IMR-90 (cell line): ENCODE results near the gene CHMP1A. TPM values are rescaled to one million over a fixed set of nuclear protein-coding genes. Genes with fewer than 3 reads are reported as not detected.

Experiments used
- ATAC-seq: fragments of 200-7000 bp; cut with Tn5 transposase; 2 replicates; pipeline ENCODE4 v1.9.1; 2020; ENCODE audit warnings: low read depth, mild to moderate bottlenecking, moderate library complexity
- BruUV-seq: library from RNA; stranded (reverse); fragments of 400-500 nt; replicated peaks from 2 replicates; lab custom pipeline; 2021; lab: Mats Ljungman, UMichigan
- CTCF ChIA-PET: fragments of 300-600 bp; formaldehyde crosslinking; extraction: SDS; loops from one replicate; lab custom pipeline; 2021; ENCODE audit warnings: antibody characterized with exemption; lab: Yijun Ruan, JAX
- POLR2A ChIA-PET: fragments of 300-600 bp; sonication (Branson Sonifier 250); formaldehyde crosslinking; loops from one replicate; lab custom pipeline; 2022; ENCODE audit warnings: antibody characterized with exemption; ENCODE audit not compliant: unreplicated experiment; lab: Charles Lee
- DNase-seq: peaks from one replicate; pipeline ENCODE4 v3.0.0; 2013
- H2AFZ ChIP-seq: replicated peaks from 2 replicates; pipeline ENCODE3; 2013; ENCODE audit warnings: low read length, mild to moderate bottlenecking; ENCODE audit not compliant: poor library complexity
- H2AK5ac ChIP-seq: 2 replicates; pipeline ENCODE4 v1.6.1; 2013; ENCODE audit warnings: low read depth, low read length, inconsistent platforms
- H2AK9ac ChIP-seq: replicated peaks from 2 replicates; pipeline ENCODE3; 2013; ENCODE audit warnings: mild to moderate bottlenecking, low read depth, low read length, moderate library complexity; ENCODE audit not compliant: poor library complexity
- H2BK120ac ChIP-seq: 2 replicates; pipeline ENCODE4 v1.6.1; 2013; ENCODE audit warnings: low read depth, low read length, inconsistent platforms
- H2BK15ac ChIP-seq: 3 replicates; pipeline ENCODE4 v1.6.1; 2013; ENCODE audit warnings: low read depth, low read length, inconsistent platforms
- H2BK20ac ChIP-seq: 2 replicates; pipeline ENCODE4 v1.6.1; 2013; ENCODE audit warnings: low read depth, mild to moderate bottlenecking, inconsistent platforms, low read length, moderate library complexity
- H2BK5ac ChIP-seq: 2 replicates; pipeline ENCODE4 v1.6.1; 2013; ENCODE audit warnings: mild to moderate bottlenecking, low read depth, low read length, inconsistent platforms; ENCODE audit not compliant: poor library complexity, severe bottlenecking
- H3K14ac ChIP-seq: replicated peaks from 2 replicates; pipeline ENCODE4 v1.6.1; 2013; ENCODE audit warnings: low read depth, low read length, inconsistent platforms
- H3K18ac ChIP-seq: 2 replicates; pipeline ENCODE4 v1.6.1; 2013; ENCODE audit warnings: low read depth, low read length, control low read depth
- H3K23ac ChIP-seq: 2 replicates; pipeline ENCODE4 v1.6.1; 2013; ENCODE audit warnings: low read depth, low read length, inconsistent platforms
- H3K27ac ChIP-seq: 2 replicates; pipeline ENCODE4 v1.5.1; 2013; ENCODE audit warnings: mild to moderate bottlenecking, control low read depth, low read length; ENCODE audit not compliant: insufficient read depth
- H3K27me3 ChIP-seq: 2 replicates; pipeline ENCODE4 v1.6.1; 2013; ENCODE audit warnings: low read length; ENCODE audit not compliant: control insufficient read depth, insufficient read depth
- H3K36me3 ChIP-seq: 2 replicates; pipeline ENCODE4 v1.6.1; 2013; ENCODE audit warnings: low read length, mixed read lengths; ENCODE audit not compliant: control insufficient read depth, insufficient read depth
- H3K4ac ChIP-seq: 2 replicates; pipeline ENCODE4 v1.6.1; 2013; ENCODE audit warnings: low read depth, low read length, inconsistent platforms
- H3K4me1 ChIP-seq: 2 replicates; pipeline ENCODE4 v1.6.1; 2013; ENCODE audit warnings: low read length, mixed read lengths; ENCODE audit not compliant: control insufficient read depth, insufficient read depth
- H3K4me2 ChIP-seq: 2 replicates; pipeline ENCODE4 v1.6.1; 2013; ENCODE audit warnings: low read depth, mild to moderate bottlenecking, control low read depth, low read length, moderate library complexity
- H3K4me3 ChIP-seq: 2 replicates; pipeline ENCODE4 v1.5.1; 2013; ENCODE audit warnings: low read depth, mild to moderate bottlenecking, control low read depth, low read length, moderate library complexity; ENCODE audit not compliant: insufficient read depth
- H3K56ac ChIP-seq: 2 replicates; pipeline ENCODE4 v1.6.1; 2013; ENCODE audit warnings: low read length, inconsistent platforms; ENCODE audit not compliant: insufficient read depth; ENCODE audit errors: extremely low read depth
- H3K79me1 ChIP-seq, 2 experiments: 2 replicates each; pipeline ENCODE4 v1.6.1; 2013; ENCODE audit warnings: low read length in 2 of 2, inconsistent platforms in 1 of 2, low read depth in 1 of 2
- H3K9ac ChIP-seq: 2 replicates; pipeline ENCODE4 v1.6.1; 2013; ENCODE audit warnings: low read depth, low read length, control low read depth
- H3K9me1 ChIP-seq: 2 replicates; pipeline ENCODE4 v1.6.1; 2013; ENCODE audit warnings: low read length, inconsistent platforms; ENCODE audit not compliant: insufficient read depth
- H3K9me3 ChIP-seq: 2 replicates; pipeline ENCODE4 v1.6.1; 2013; ENCODE audit warnings: low read length; ENCODE audit not compliant: control insufficient read depth, insufficient read depth
- H4K20me1 ChIP-seq: 2 replicates; pipeline ENCODE4 v1.6.1; 2013; ENCODE audit warnings: low read length, inconsistent platforms; ENCODE audit not compliant: insufficient read depth
- H4K5ac ChIP-seq: 2 replicates; pipeline ENCODE4 v1.6.1; 2013; ENCODE audit warnings: mild to moderate bottlenecking, low read depth, low read length, control low read depth
- H4K8ac ChIP-seq, 2 experiments: 2 replicates each; pipeline ENCODE4 v1.6.1; 2013; ENCODE audit warnings: low read depth in 2 of 2, low read length in 2 of 2, control low read depth in 1 of 2, inconsistent platforms in 1 of 2
- H4K91ac ChIP-seq: 2 replicates; pipeline ENCODE4 v1.6.1; 2013; ENCODE audit warnings: low read depth, low read length, inconsistent platforms; ENCODE audit not compliant: insufficient read depth
- BHLHE40 ChIP-seq: fragments of 150-350 bp; IDR thresholded peaks from 2 replicates; pipeline ENCODE4 v1.6.1; 2016; ENCODE audit warnings: mild to moderate bottlenecking, low read depth, low read length
- CHD1 ChIP-seq: IDR thresholded peaks from 2 replicates; pipeline ENCODE4 v1.6.1; 2012; ENCODE audit warnings: low read depth, low read length, improper control_type of control experiment
- CTCF ChIP-seq: conservative IDR thresholded peaks from 2 replicates; pipeline ENCODE4 v1.5.1; 2012; ENCODE audit warnings: mild to moderate bottlenecking, low read depth, low read length, improper control_type of control experiment
- ELK1 ChIP-seq: fragments of 150-350 bp; IDR thresholded peaks from 2 replicates; pipeline ENCODE4 v1.6.1; 2016; ENCODE audit warnings: low read depth, mild to moderate bottlenecking, low read length, moderate library complexity, borderline replicate concordance
- FOS ChIP-seq: fragments of 150-350 bp; IDR thresholded peaks from 2 replicates; pipeline ENCODE4 v1.6.1; 2016; ENCODE audit warnings: low read depth, low read length
- MAFK ChIP-seq: IDR thresholded peaks from 2 replicates; pipeline ENCODE4 v1.6.1; 2012; ENCODE audit warnings: low read depth, low read length, improper control_type of control experiment
- MAZ ChIP-seq: IDR thresholded peaks from 2 replicates; pipeline ENCODE4 v1.6.1; 2012; ENCODE audit warnings: low read depth, mild to moderate bottlenecking, low read length, improper control_type of control experiment, moderate library complexity, borderline replicate concordance
- MXI1 ChIP-seq: IDR thresholded peaks from 2 replicates; pipeline ENCODE4 v1.6.1; 2012; ENCODE audit warnings: low read depth, mild to moderate bottlenecking, low read length, moderate library complexity, borderline replicate concordance
- NFE2L2 ChIP-seq: fragments of 150-350 bp; IDR thresholded peaks from 2 replicates; pipeline ENCODE4 v1.6.1; 2016; ENCODE audit warnings: low read depth, mild to moderate bottlenecking, low read length
- POLR2A ChIP-seq: IDR thresholded peaks from 2 replicates; pipeline ENCODE4 v1.6.1; 2012; ENCODE audit warnings: mild to moderate bottlenecking, low read depth, low read length
- RAD21 ChIP-seq: IDR thresholded peaks from 2 replicates; pipeline ENCODE4 v1.6.1; 2012; ENCODE audit warnings: low read length, improper control_type of control experiment
- RCOR1 ChIP-seq: IDR thresholded peaks from 2 replicates; pipeline ENCODE4 v1.6.1; 2012; ENCODE audit warnings: mild to moderate bottlenecking, low read length, improper control_type of control experiment; ENCODE audit not compliant: insufficient replicate concordance
- RFX5 ChIP-seq: IDR thresholded peaks from 2 replicates; pipeline ENCODE4 v1.8.0; 2012; ENCODE audit warnings: low read depth, mild to moderate bottlenecking, low read length, moderate library complexity
- SMC3 ChIP-seq: fragments of 150-350 bp; IDR thresholded peaks from 2 replicates; pipeline ENCODE4 v1.6.1; 2016; ENCODE audit warnings: low read depth, mild to moderate bottlenecking, antibody characterized with exemption, low read length, moderate library complexity
- USF2 ChIP-seq: fragments of 150-350 bp; IDR thresholded peaks from 2 replicates; pipeline ENCODE4 v1.6.1; 2017; ENCODE audit warnings: mild to moderate bottlenecking, antibody characterized with exemption, low read length, low read depth
- WGBS, 2 experiments: methylation state at CpG; one replicate each; pipeline versions ENCODE4 v1.1.5 to v1.1.7; 2013; ENCODE audit warnings: missing lambda C conversion rate in 2 of 2; ENCODE audit not compliant: insufficient read length in 1 of 2; ENCODE audit errors: extremely low coverage in 2 of 2; 5-methylcytosine and 5-hydroxymethylcytosine counted together
- dilution Hi-C: fragments of 300-500 bp; cut with HindIII; formaldehyde crosslinking; loops from one replicate; pipeline ENCODE4 v1.14.3; 2018; ENCODE audit warnings: low sequenced_read_pairs; ENCODE audit not compliant: unreplicated experiment
- in situ Hi-C: fragments of 300-500 bp; cut with MboI; formaldehyde crosslinking; loops from 3 replicates; pipeline ENCODE4 v1.14.3; 2019; ENCODE audit warnings: low sequenced_read_pairs, inconsistent platforms, mixed read lengths
- intact Hi-C: fragments of 100-400 bp; cut with micrococcal nuclease; formaldehyde crosslinking; loops from 2 replicates; pipeline ENCODE4 v1.10.0; 2022
- polyA plus RNA-seq, 3 experiments: library from polyadenylated mRNA; depleted of rRNA; stranded (reverse); fragments of >200 nt; gene quantifications; 2 replicates each; pipeline ENCODE4 v1.2.3, GENCODE V29; 2012; ENCODE audit warnings: low replicate concordance in 1 of 3
- total RNA-seq: library from RNA; depleted of rRNA; stranded (reverse); fragments of >200 nt; gene quantifications from 2 replicates; pipeline ENCODE4 v1.2.3, GENCODE V29; 2012

The CHMP1A gene
- total and polyA plus RNA-seq, 2 of the 4 experiments (the other 2 are of a cell fraction) = 97.3 to 99.8 TPM

- intact Hi-C loops (loop anchor here (2.0 kb wide), 2 partner anchors 93 to 161 kb away; no protein-coding TSS in a partner anchor), dilution Hi-C loops (no loop called here), in situ Hi-C loops (no loop called here)
- Histone ChIP-seq H2BK15ac (no peak overlapping the region), H2BK20ac (no peak overlapping the region), H3K9me3 (no peaks in the 10 kb centered on the region), H3K4me1 (peaks cover 11% of the 10 kb centered on the region), H3K9me1 (no peaks in the 10 kb centered on the region), H2AK9ac (peak overlapping the region; percentile 95), H4K91ac (no peak overlapping the region), H3K14ac (peak overlapping the region; percentile 10; the same call in 1 of the 2 replicates), H2AFZ (peak overlapping the region; percentile 97), H3K9ac (no peak overlapping the region), H3K4me2 (peak overlapping the region; percentile 86), H4K20me1 (peaks cover 28% of the 10 kb centered on the region), H3K23ac (no peak overlapping the region), H4K5ac (no peak overlapping the region), H3K79me1 (peaks cover 5 to 20% of the 10 kb centered on the region in 2 experiments; a peak in 2 of 4 replicates), H2BK5ac (no peak overlapping the region), H3K4me3 (peak overlapping the region; percentile 100), H3K4ac (peak overlapping the region; percentile 1; the same call in 1 of the 2 replicates), H3K56ac (no peak overlapping the region), H3K18ac (no peak overlapping the region), H2AK5ac (peak overlapping the region; percentile 86), H2BK120ac (no peak overlapping the region), H3K27me3 (no peaks in the 10 kb centered on the region), H3K27ac (no peak overlapping the region), H4K8ac (peak overlapping the region in 1 of 2 experiments; percentile 37; a peak in 1 of 4 replicates), H3K36me3 (peaks cover 15% of the 10 kb centered on the region; the same call in 1 of the 2 replicates)
- BruUV-seq = no TSS peak
- peak; percentile 78 for ATAC-seq
- peak; percentile 97 for DNase-seq
- WGBS, 2 experiments = 3% methylated on average over 17 of the region's 30 CpGs; no CpG with 5 or more reads in 1 of the 2 experiments
- CTCF ChIA-PET = interaction anchor here (0.7 to 3.2 kb wide), 10 partner anchors 10 to 161 kb away, joined by 3 to 19 read pairs (median 3); partner anchors contain the start of gene CDK10
- POLR2A ChIA-PET = no interaction called here
- TF ChIP-seq NFE2L2 (no peak), MXI1 (peak; percentile 87), SMC3 (peak; percentile 71), FOS (peak; percentile 68), MAZ (peak; percentile 82; the same call in 1 of the 2 replicates), CTCF (peak; percentile 97), RCOR1 (no peak), POLR2A (peak; percentile 30; the same call in 1 of the 2 replicates), MAFK (no peak), BHLHE40 (peak; percentile 89), CHD1 (no peak; the same call in 1 of the 2 replicates), ELK1 (no peak), RFX5 (no peak), USF2 (peak; percentile 98), RAD21 (peak; percentile 73)
These were observed 42.7 kb upstream of the CHMP1A start for GRCh38 chr16:89700100-89700648.
